ENCODE results near the gene MRPS25. TPM values are rescaled to one million over a fixed set of nuclear protein-coding genes. Genes with fewer than 3 reads are reported as not detected.

Gene MRPS25
- total RNA-seq, 2 experiments from 2014 or later, result 59.9 to 60.2 TPM

DNA sequence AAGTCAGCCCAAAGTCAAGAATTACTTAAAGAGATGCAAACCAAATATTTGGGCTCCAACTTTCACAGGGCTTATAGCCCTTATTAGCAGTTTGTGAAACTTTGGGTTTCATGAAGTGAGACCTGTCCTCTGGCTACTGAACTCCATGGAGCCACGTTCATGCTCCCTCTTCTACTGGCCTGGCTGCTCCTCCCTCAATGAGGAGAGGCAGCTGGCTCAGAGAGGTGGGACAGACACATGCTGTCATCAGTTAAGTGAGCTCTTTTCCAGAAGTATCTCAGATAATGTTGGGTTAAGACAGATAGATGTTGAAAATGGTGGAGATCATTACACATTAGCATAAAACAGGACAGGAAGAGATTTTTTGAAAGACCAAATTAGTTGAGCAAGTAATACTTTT lies 19.4 kb downstream of the MRPS25 start:
- Mint-ChIP-seq H3K9me3 (no peaks in the 10 kb centered on the region), H3K4me3 (no peak overlapping the region), H3K4me1 (ENCODE audit: low read depth) (peaks cover 28% of the 10 kb centered on the region), H3K27ac (peak overlapping the region; percentile 6), H3K27me3 (no peaks in the 10 kb centered on the region), H3K36me3 (ENCODE audit: low read depth) (peaks cover 97% of the 10 kb centered on the region)
- H3K4me3 ChIP-seq (ENCODE audit: low read length), result no peak overlapping the region
- H3K27me3 ChIP-seq (ENCODE audit: control insufficient read depth in 1 of 2, insufficient read depth in 2 of 2, low read length in 2 of 2), result no peaks in the 10 kb centered on the region
- no peak overlapping the region for H3K27ac ChIP-seq (ENCODE audit: low read depth in 1 of 2, low read length in 2 of 2)
- POLR2A ChIA-PET, result no interaction called here
- peaks cover 97% of the 10 kb centered on the region for H3K36me3 ChIP-seq (ENCODE audit: insufficient read depth, low read length)
- H3K4me1 ChIP-seq (ENCODE audit: insufficient read depth, low read length), result peaks cover 6% of the 10 kb centered on the region
- intact Hi-C loops (cut with DNase I, micrococcal nuclease), result no loop called here
- TF ChIP-seq, protein P1, sequence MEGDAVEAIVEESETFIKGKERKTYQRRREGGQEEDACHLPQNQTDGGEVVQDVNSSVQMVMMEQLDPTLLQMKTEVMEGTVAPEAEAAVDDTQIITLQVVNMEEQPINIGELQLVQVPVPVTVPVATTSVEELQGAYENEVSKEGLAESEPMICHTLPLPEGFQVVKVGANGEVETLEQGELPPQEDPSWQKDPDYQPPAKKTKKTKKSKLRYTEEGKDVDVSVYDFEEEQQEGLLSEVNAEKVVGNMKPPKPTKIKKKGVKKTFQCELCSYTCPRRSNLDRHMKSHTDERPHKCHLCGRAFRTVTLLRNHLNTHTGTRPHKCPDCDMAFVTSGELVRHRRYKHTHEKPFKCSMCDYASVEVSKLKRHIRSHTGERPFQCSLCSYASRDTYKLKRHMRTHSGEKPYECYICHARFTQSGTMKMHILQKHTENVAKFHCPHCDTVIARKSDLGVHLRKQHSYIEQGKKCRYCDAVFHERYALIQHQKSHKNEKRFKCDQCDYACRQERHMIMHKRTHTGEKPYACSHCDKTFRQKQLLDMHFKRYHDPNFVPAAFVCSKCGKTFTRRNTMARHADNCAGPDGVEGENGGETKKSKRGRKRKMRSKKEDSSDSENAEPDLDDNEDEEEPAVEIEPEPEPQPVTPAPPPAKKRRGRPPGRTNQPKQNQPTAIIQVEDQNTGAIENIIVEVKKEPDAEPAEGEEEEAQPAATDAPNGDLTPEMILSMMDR (IDR thresholded peaks at IDR 0.05), result no peak
- H3K9me3 ChIP-seq (ENCODE audit: control insufficient read depth in 1 of 2, insufficient read depth in 1 of 2, low read length in 2 of 2), result no peaks in the 10 kb centered on the region
- no peak for ATAC-seq (ENCODE audit: poor library complexity)
- no peak for DNase-seq
- CTCF ChIA-PET, result no interaction called here

GRCh38 chr3:15044326-15044725 lies 20.8 kb downstream of the MRPS25 start:
- peaks cover 94% of the 10 kb centered on the region for H3K36me3 ChIP-seq (ENCODE audit: insufficient read depth, low read length)
- no peaks in the 10 kb centered on the region for H3K9me3 ChIP-seq (ENCODE audit: control insufficient read depth in 1 of 2, insufficient read depth in 1 of 2, low read length in 2 of 2)
- H3K4me1 Mint-ChIP-seq (ENCODE audit: low read depth), result peaks cover 24% of the 10 kb centered on the region
- intact Hi-C loops (cut with DNase I, micrococcal nuclease), result no loop called here
- H3K27me3 Mint-ChIP-seq, result no peaks in the 10 kb centered on the region
- peak overlapping the region; percentile 28 for H3K27ac Mint-ChIP-seq
- H3K27ac ChIP-seq (ENCODE audit: low read depth in 1 of 2, low read length in 2 of 2), result no peak overlapping the region
- no peaks in the 10 kb centered on the region for H3K9me3 Mint-ChIP-seq
- peaks cover 97% of the 10 kb centered on the region for H3K36me3 Mint-ChIP-seq (ENCODE audit: low read depth)
- TF ChIP-seq, protein P1 (IDR thresholded peaks at IDR 0.05), result no peak
- H3K4me3 Mint-ChIP-seq, result no peak overlapping the region
- peaks cover 6% of the 10 kb centered on the region for H3K4me1 ChIP-seq (ENCODE audit: insufficient read depth, low read length)
- ChIA-PET CTCF (no interaction called here), POLR2A (interaction anchor here (1.1 kb wide), 1 partner anchor 21 kb away, joined by 4 read pairs; the partner anchor contains the start of gene MRPS25)
- no peaks in the 10 kb centered on the region for H3K27me3 ChIP-seq (ENCODE audit: control insufficient read depth in 1 of 2, insufficient read depth in 2 of 2, low read length in 2 of 2)
- no peak for DNase-seq
- no peak overlapping the region for H3K4me3 ChIP-seq (ENCODE audit: low read length)
- ATAC-seq (ENCODE audit: poor library complexity), result no peak

DNA sequence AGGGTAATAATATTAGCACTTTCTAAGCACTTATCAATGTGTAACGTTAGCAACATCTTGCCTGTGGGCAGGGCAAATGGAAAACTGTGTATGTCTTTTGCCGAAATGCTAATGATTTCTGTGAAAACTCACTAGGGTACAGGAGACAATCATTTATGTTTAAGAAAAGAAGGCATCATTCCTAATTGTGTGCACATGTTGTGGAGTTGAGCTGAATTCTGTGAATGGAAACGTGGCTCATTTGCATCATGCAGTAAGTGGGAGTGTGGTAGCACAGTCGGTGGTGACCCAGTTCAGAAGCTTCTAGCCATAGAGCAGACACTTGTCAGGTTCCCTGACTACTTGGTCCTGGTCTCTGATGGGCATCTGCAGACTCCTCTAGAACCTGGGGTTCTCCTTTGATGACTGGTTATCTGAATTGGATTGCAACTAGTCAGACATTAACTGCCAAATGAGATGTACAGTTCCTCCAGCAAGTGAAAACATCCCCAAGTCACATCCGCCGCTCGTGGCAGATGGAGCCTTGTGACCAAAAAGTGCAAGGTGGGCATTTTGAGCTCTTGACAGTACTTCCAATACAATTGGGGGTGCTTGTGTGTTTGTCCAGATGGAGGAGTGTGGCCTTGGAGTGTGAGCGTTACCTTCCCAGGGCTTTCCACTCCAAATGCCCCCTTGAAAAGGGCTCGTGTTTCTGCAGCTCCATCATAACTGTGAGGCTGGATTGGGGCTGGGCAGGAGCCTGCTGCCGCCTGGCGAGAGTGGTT lies 21.5 kb downstream of the MRPS25 start:
- Mint-ChIP-seq H3K9me3 (no peaks in the 10 kb centered on the region), H3K4me3 (no peak overlapping the region), H3K27me3 (no peaks in the 10 kb centered on the region), H3K27ac (peak overlapping the region; percentile 28), H3K4me1 (ENCODE audit: low read depth) (peaks cover 24% of the 10 kb centered on the region), H3K36me3 (ENCODE audit: low read depth) (peaks cover 97% of the 10 kb centered on the region)
- Histone ChIP-seq H3K4me3 (ENCODE audit: low read length) (no peak overlapping the region), H3K4me1 (ENCODE audit: insufficient read depth, low read length) (peaks cover 6% of the 10 kb centered on the region), H3K27ac (ENCODE audit: low read depth in 1 of 2, low read length in 2 of 2) (no peak overlapping the region), H3K9me3 (ENCODE audit: control insufficient read depth in 1 of 2, insufficient read depth in 1 of 2, low read length in 2 of 2) (no peaks in the 10 kb centered on the region), H3K36me3 (ENCODE audit: insufficient read depth, low read length) (peaks cover 94% of the 10 kb centered on the region), H3K27me3 (ENCODE audit: control insufficient read depth in 1 of 2, insufficient read depth in 2 of 2, low read length in 2 of 2) (no peaks in the 10 kb centered on the region)
- ChIA-PET POLR2A (interaction anchor here (1.1 kb wide), 1 partner anchor 22 kb away, joined by 4 read pairs; the partner anchor contains the start of gene MRPS25), CTCF (no interaction called here)
- no peak for DNase-seq
- TF ChIP-seq, protein P1 (IDR thresholded peaks at IDR 0.05), result no peak
- ATAC-seq (ENCODE audit: poor library complexity), result no peak
- intact Hi-C loops (cut with DNase I, micrococcal nuclease), result no loop called here
